GM23338 (cell line): ENCODE results near the gene THSD7A. TPM values are rescaled to one million over a fixed set of nuclear protein-coding genes. Genes with fewer than 3 reads are reported as not detected.

Experiments
- ATAC-seq: fragments of 200-7000 bp; cut with Tn5 transposase; 3 replicates; pipeline ENCODE4 v1.9.1; 2020
- DNase-seq: peaks from one replicate; pipeline ENCODE4 v3.0.0-alpha.2; 2015; ENCODE audit warnings: low spot score
- H2AFZ ChIP-seq: fragments of 200-600 bp; sonication (generic); 2 replicates; pipeline ENCODE4 v1.8.0; 2016; ENCODE audit warnings: antibody characterized with exemption, mild to moderate bottlenecking, moderate library complexity
- H3F3A ChIP-seq: fragments of 200-600 bp; sonication (generic); replicated peaks from 2 replicates; pipeline ENCODE4 v1.8.0; 2017; ENCODE audit warnings: antibody characterized with exemption, mixed run types, low read depth
- H3K27ac ChIP-seq: fragments of 200-600 bp; sonication (generic); 2 replicates; pipeline ENCODE4 v1.6.1; 2016; ENCODE audit warnings: low read depth
- H3K27me3 ChIP-seq: fragments of 200-600 bp; sonication (generic); 2 replicates; pipeline ENCODE4 v1.8.0; 2016; ENCODE audit warnings: mild to moderate bottlenecking, mixed run types, moderate library complexity; ENCODE audit not compliant: insufficient read depth
- H3K36me3 ChIP-seq: fragments of 200-600 bp; sonication (generic); 2 replicates; pipeline ENCODE4 v1.8.0; 2016; ENCODE audit warnings: mild to moderate bottlenecking; ENCODE audit not compliant: insufficient read depth
- H3K4me1 ChIP-seq: fragments of 200-600 bp; sonication (generic); 2 replicates; pipeline ENCODE4 v1.8.0; 2016; ENCODE audit warnings: mild to moderate bottlenecking, moderate library complexity; ENCODE audit not compliant: insufficient read depth
- H3K4me2 ChIP-seq: fragments of 200-600 bp; sonication (generic); 2 replicates; pipeline ENCODE4 v1.7.1; 2017; ENCODE audit warnings: mixed run types
- H3K4me3 ChIP-seq: fragments of 200-600 bp; sonication (generic); 2 replicates; pipeline ENCODE4 v1.6.1; 2016; ENCODE audit warnings: mixed run types
- H3K79me2 ChIP-seq: fragments of 200-600 bp; sonication (generic); replicated peaks from 2 replicates; pipeline ENCODE4 v1.8.0; 2017; ENCODE audit warnings: mild to moderate bottlenecking; ENCODE audit not compliant: insufficient read depth
- H3K9me2 ChIP-seq: fragments of 200-600 bp; sonication (generic); 2 replicates; pipeline ENCODE4 v1.8.0; 2017; ENCODE audit not compliant: insufficient read depth
- H4K20me1 ChIP-seq: fragments of 200-600 bp; sonication (generic); replicated peaks from 2 replicates; pipeline ENCODE4 v1.8.0; 2017; ENCODE audit warnings: mild to moderate bottlenecking; ENCODE audit not compliant: insufficient read depth
- H3K27ac Mint-ChIP-seq: 2 replicates; pipeline ENCODE4 v1.8.0; 2020; ENCODE audit warnings: inconsistent platforms, mild to moderate bottlenecking, moderate library complexity, mixed read lengths
- H3K27me3 Mint-ChIP-seq: 3 replicates; pipeline ENCODE4 v1.8.0; 2022; ENCODE audit warnings: low read depth, mild to moderate bottlenecking, moderate library complexity, mixed read lengths, inconsistent platforms; ENCODE audit not compliant: insufficient read depth, poor library complexity
- H3K36me3 Mint-ChIP-seq: 3 replicates; pipeline ENCODE4 v1.8.0; 2021; ENCODE audit warnings: low read depth, mild to moderate bottlenecking, inconsistent platforms, moderate library complexity, mixed read lengths
- H3K4me1 Mint-ChIP-seq: 3 replicates; pipeline ENCODE4 v1.8.0; 2020; ENCODE audit warnings: mild to moderate bottlenecking, inconsistent platforms, mixed read lengths
- H3K4me3 Mint-ChIP-seq: 3 replicates; pipeline ENCODE4 v1.8.0; 2021; ENCODE audit warnings: moderate library complexity, mild to moderate bottlenecking, inconsistent platforms, mixed read lengths
- H3K9me3 Mint-ChIP-seq: 3 replicates; pipeline ENCODE4 v1.8.0; 2020; ENCODE audit warnings: moderate library complexity, mild to moderate bottlenecking, inconsistent platforms, mixed read lengths
- EZH2 ChIP-seq: fragments of 200-600 bp; sonication (generic); IDR thresholded peaks from one replicate; pipeline ENCODE4 v1.8.0; 2017; ENCODE audit warnings: antibody characterized with exemption, mild to moderate bottlenecking, low read depth; ENCODE audit not compliant: unreplicated experiment
- EZH2phosphoT487 ChIP-seq: fragments of 200-600 bp; sonication (generic); IDR thresholded peaks from one replicate; pipeline ENCODE4 v1.8.1; 2018; ENCODE audit warnings: antibody characterized with exemption; ENCODE audit not compliant: unreplicated experiment
- NANOG ChIP-seq: IDR thresholded peaks from 2 replicates; pipeline ENCODE4 v1.6.1; 2016; ENCODE audit warnings: antibody characterized with exemption, borderline replicate concordance
- POLR2AphosphoS5 ChIP-seq: IDR thresholded peaks from 2 replicates; pipeline ENCODE4 v1.6.1; 2016; ENCODE audit warnings: antibody characterized with exemption, low read depth
- STAT1 ChIP-seq: IDR thresholded peaks from one replicate; pipeline ENCODE4 v1.6.1; 2016; ENCODE audit warnings: antibody characterized with exemption; ENCODE audit not compliant: unreplicated experiment
- ZNF114 ChIP-seq: fragments of 250-450 bp; sonication (Bioruptor Pico); IDR thresholded peaks from 2 replicates; pipeline ENCODE4 v1.5.0; 2020; ENCODE audit warnings: mild to moderate bottlenecking, moderate library complexity
- polyA plus RNA-seq: library from polyadenylated mRNA; unstranded; fragments of >200 nt; fragmentation: Nextera tagmentation; extraction: Ambion mirVana; gene quantifications from 2 replicates; pipeline ENCODE4 v1.2.1, GENCODE V29; 2016
- total RNA-seq: library from RNA; depleted of rRNA; stranded (reverse); fragments of >200 nt; shearing (Covaris generic); gene quantifications from 2 replicates; pipeline ENCODE4 v1.2.3, GENCODE V29; 2014
- TF ChIP-seq, protein P1 (sequence below): IDR thresholded peaks from 2 replicates; pipeline ENCODE4 v1.6.1; 2016; ENCODE audit warnings: antibody characterized with exemption
- TF ChIP-seq, protein P2 (sequence below): fragments of 250-450 bp; sonication (Bioruptor Pico); IDR thresholded peaks from 2 replicates; pipeline ENCODE4 v1.5.0; 2020; ENCODE audit warnings: mild to moderate bottlenecking, moderate library complexity
- TF ChIP-seq, protein P3 (sequence below), 2 experiments: fragments of 200-600 bp in 1 of 2; sonication (generic) in 1 of 2; conservative IDR thresholded peaks; 2 replicates each; pipeline versions ENCODE4 v1.5.1 to v1.6.1; 2016 to 2017; ENCODE audit warnings: antibody characterized with exemption in 2 of 2, low read depth in 2 of 2, mild to moderate bottlenecking in 2 of 2, moderate library complexity in 1 of 2
- TF ChIP-seq, protein P4 (sequence below): IDR thresholded peaks from one replicate; pipeline ENCODE4 v1.6.1; 2018; ENCODE audit warnings: antibody characterized with exemption; ENCODE audit not compliant: unreplicated experiment

THSD7A gene
- total and polyA plus RNA-seq, 2 experiments from 2014 or later, result 1.3 to 2.1 TPM

DNA sequence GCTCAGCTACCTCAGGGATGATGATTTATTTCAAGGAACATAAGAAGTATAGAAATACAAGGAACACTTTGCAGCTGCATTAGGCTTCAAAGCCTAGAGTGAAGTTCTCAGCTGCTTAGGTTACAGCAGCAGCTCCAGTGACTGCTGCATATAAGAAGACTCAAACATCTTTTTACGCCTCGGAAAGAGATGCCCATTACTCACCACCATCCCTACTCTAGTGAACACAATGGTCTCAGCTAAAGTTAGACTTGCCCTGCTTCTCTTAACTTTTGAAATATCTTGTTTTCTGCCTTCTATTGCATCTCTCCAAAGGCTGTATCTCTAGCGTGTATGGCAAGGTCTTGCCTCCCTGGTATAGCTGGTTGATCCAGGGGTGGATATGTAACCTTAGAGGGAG is 502.4 kb downstream of the THSD7A start:
- Histone ChIP-seq H4K20me1 (no peaks in the 10 kb centered on the region), H3K79me2 (no peaks in the 10 kb centered on the region), H3K36me3 (no peaks in the 10 kb centered on the region), H3F3A (no peaks in the 10 kb centered on the region), H2AFZ (no peak overlapping the region), H3K9me2 (no peaks in the 10 kb centered on the region), H3K4me3 (no peak overlapping the region), H3K27ac (no peak overlapping the region), H3K4me2 (no peak overlapping the region), H3K4me1 (no peaks in the 10 kb centered on the region), H3K27me3 (no peaks in the 10 kb centered on the region)
- no peak overlapping the region for H3K4me3 Mint-ChIP-seq
- H3K9me3 Mint-ChIP-seq, result no peaks in the 10 kb centered on the region
- ATAC-seq, result no peak
- no peaks in the 10 kb centered on the region for H3K27me3 Mint-ChIP-seq
- H3K27ac Mint-ChIP-seq, result no peak overlapping the region
- TF ChIP-seq POLR2AphosphoS5 (no peak), NANOG (no peak), EZH2phosphoT487 (no peak), ZNF114 (CRISPR knock-in tag) (no peak), STAT1 (no peak), EZH2 (no peak)
- TF ChIP-seq, protein P1, sequence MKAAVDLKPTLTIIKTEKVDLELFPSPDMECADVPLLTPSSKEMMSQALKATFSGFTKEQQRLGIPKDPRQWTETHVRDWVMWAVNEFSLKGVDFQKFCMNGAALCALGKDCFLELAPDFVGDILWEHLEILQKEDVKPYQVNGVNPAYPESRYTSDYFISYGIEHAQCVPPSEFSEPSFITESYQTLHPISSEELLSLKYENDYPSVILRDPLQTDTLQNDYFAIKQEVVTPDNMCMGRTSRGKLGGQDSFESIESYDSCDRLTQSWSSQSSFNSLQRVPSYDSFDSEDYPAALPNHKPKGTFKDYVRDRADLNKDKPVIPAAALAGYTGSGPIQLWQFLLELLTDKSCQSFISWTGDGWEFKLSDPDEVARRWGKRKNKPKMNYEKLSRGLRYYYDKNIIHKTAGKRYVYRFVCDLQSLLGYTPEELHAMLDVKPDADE, result no peak
- TF ChIP-seq, protein P2, sequence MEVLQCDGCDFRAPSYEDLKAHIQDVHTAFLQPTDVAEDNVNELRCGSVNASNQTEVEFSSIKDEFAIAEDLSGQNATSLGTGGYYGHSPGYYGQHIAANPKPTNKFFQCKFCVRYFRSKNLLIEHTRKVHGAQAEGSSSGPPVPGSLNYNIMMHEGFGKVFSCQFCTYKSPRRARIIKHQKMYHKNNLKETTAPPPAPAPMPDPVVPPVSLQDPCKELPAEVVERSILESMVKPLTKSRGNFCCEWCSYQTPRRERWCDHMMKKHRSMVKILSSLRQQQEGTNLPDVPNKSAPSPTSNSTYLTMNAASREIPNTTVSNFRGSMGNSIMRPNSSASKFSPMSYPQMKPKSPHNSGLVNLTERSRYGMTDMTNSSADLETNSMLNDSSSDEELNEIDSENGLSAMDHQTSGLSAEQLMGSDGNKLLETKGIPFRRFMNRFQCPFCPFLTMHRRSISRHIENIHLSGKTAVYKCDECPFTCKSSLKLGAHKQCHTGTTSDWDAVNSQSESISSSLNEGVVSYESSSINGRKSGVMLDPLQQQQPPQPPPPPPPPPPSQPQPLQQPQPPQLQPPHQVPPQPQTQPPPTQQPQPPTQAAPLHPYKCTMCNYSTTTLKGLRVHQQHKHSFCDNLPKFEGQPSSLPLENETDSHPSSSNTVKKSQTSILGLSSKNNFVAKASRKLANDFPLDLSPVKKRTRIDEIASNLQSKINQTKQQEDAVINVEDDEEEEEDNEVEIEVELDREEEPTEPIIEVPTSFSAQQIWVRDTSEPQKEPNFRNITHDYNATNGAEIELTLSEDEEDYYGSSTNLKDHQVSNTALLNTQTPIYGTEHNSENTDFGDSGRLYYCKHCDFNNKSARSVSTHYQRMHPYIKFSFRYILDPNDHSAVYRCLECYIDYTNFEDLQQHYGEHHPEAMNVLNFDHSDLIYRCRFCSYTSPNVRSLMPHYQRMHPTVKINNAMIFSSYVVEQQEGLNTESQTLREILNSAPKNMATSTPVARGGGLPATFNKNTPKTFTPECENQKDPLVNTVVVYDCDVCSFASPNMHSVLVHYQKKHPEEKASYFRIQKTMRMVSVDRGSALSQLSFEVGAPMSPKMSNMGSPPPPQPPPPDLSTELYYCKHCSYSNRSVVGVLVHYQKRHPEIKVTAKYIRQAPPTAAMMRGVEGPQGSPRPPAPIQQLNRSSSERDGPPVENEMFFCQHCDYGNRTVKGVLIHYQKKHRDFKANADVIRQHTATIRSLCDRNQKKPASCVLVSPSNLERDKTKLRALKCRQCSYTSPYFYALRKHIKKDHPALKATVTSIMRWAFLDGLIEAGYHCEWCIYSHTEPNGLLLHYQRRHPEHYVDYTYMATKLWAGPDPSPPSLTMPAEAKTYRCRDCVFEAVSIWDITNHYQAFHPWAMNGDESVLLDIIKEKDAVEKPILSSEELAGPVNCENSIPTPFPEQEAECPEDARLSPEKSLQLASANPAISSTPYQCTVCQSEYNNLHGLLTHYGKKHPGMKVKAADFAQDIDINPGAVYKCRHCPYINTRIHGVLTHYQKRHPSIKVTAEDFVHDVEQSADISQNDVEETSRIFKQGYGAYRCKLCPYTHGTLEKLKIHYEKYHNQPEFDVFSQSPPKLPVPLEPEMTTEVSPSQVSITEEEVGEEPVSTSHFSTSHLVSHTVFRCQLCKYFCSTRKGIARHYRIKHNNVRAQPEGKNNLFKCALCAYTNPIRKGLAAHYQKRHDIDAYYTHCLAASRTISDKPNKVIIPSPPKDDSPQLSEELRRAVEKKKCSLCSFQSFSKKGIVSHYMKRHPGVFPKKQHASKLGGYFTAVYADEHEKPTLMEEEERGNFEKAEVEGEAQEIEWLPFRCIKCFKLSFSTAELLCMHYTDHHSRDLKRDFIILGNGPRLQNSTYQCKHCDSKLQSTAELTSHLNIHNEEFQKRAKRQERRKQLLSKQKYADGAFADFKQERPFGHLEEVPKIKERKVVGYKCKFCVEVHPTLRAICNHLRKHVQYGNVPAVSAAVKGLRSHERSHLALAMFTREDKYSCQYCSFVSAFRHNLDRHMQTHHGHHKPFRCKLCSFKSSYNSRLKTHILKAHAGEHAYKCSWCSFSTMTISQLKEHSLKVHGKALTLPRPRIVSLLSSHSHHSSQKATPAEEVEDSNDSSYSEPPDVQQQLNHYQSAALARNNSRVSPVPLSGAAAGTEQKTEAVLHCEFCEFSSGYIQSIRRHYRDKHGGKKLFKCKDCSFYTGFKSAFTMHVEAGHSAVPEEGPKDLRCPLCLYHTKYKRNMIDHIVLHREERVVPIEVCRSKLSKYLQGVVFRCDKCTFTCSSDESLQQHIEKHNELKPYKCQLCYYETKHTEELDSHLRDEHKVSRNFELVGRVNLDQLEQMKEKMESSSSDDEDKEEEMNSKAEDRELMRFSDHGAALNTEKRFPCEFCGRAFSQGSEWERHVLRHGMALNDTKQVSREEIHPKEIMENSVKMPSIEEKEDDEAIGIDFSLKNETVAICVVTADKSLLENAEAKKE, result no peak
- TF ChIP-seq, protein P3, sequence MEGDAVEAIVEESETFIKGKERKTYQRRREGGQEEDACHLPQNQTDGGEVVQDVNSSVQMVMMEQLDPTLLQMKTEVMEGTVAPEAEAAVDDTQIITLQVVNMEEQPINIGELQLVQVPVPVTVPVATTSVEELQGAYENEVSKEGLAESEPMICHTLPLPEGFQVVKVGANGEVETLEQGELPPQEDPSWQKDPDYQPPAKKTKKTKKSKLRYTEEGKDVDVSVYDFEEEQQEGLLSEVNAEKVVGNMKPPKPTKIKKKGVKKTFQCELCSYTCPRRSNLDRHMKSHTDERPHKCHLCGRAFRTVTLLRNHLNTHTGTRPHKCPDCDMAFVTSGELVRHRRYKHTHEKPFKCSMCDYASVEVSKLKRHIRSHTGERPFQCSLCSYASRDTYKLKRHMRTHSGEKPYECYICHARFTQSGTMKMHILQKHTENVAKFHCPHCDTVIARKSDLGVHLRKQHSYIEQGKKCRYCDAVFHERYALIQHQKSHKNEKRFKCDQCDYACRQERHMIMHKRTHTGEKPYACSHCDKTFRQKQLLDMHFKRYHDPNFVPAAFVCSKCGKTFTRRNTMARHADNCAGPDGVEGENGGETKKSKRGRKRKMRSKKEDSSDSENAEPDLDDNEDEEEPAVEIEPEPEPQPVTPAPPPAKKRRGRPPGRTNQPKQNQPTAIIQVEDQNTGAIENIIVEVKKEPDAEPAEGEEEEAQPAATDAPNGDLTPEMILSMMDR (conservative IDR thresholded peaks at IDR 0.05; ENCODE audit: low read depth in 2 of 2), result no peak
- TF ChIP-seq, protein P4, sequence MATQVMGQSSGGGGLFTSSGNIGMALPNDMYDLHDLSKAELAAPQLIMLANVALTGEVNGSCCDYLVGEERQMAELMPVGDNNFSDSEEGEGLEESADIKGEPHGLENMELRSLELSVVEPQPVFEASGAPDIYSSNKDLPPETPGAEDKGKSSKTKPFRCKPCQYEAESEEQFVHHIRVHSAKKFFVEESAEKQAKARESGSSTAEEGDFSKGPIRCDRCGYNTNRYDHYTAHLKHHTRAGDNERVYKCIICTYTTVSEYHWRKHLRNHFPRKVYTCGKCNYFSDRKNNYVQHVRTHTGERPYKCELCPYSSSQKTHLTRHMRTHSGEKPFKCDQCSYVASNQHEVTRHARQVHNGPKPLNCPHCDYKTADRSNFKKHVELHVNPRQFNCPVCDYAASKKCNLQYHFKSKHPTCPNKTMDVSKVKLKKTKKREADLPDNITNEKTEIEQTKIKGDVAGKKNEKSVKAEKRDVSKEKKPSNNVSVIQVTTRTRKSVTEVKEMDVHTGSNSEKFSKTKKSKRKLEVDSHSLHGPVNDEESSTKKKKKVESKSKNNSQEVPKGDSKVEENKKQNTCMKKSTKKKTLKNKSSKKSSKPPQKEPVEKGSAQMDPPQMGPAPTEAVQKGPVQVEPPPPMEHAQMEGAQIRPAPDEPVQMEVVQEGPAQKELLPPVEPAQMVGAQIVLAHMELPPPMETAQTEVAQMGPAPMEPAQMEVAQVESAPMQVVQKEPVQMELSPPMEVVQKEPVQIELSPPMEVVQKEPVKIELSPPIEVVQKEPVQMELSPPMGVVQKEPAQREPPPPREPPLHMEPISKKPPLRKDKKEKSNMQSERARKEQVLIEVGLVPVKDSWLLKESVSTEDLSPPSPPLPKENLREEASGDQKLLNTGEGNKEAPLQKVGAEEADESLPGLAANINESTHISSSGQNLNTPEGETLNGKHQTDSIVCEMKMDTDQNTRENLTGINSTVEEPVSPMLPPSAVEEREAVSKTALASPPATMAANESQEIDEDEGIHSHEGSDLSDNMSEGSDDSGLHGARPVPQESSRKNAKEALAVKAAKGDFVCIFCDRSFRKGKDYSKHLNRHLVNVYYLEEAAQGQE, result no peak
- no peaks in the 10 kb centered on the region for H3K36me3 Mint-ChIP-seq
- peaks cover 11% of the 10 kb centered on the region for H3K4me1 Mint-ChIP-seq
- no peak for DNase-seq
